ENCODE measurements around the gene VWA3A. TPM values are rescaled to one million over a fixed set of nuclear protein-coding genes. Genes with fewer than 3 reads are reported as not detected.
"Not testable (repeated sequence)": the region's sequence is repeated elsewhere in the genome, so short reads cannot be mapped to it uniquely, and the experiment has no call there.

The VWA3A gene
- total RNA-seq, 1 experiment from 2014 or later, result not detected

DNA sequence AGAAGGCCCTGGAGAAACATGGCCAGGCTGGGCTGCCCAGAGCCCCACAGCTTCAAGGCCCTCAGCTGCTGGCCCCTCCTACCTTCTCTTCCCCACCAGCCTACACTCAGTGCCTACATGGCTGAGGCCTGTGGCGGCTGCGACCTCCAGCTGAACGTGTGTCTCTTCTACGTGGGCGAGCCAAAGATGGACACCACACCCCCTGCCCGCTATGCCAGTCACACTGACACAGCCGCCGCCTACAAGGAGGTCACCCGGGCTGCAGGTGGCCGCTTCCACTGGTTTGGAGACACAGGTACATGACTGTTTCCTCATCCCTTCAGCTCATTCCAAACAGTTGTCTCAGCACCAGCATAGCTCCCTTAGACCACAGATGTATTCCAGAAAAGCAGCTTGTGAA lies 40.5 kb downstream of the VWA3A start:
- no peak for DNase-seq (ENCODE audit: low read depth)

DNA sequence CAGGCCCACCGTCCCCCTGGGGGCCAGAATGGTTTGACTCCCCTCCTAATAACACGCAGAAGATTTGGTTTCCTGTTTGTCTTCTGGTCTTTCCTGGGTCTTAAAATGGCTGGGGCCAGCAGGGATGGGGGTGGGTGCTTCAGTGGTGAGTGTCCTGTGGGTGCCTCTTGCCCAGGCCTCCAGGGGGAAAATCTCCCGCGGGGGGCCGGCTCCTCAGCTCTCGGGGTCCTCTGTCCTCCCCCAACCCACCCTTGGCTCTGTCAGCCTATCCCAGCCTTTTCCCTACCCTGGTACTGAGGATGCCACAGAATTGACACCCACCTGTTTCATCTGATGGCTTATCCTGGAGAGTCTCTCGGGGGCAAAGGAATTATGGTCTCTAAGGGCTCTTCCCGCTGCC lies 46.1 kb downstream of the VWA3A start:
- DNase-seq (ENCODE audit: low read depth), result no peak

DNA sequence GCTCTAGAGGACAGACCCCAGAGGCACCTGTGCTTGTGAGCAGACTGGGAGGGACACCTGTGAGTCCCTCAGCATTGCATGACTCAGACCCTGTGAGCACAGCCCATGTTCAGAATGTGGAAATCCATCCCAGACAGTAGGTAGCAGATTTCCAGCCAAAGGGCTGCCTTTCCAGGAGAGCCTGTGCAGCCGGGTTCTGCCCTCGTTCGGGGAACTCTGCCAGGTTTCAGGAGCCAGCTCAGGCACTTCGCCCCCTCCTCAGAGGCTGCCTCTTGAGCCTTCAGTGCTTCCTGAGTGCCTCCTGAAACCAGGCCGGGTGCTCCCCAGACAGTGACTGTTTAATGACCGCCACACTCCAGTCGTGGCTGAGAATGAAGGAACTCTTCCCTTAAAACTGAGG lies 46.7 kb downstream of the VWA3A start:
- no peak for DNase-seq (ENCODE audit: low read depth)

DNA sequence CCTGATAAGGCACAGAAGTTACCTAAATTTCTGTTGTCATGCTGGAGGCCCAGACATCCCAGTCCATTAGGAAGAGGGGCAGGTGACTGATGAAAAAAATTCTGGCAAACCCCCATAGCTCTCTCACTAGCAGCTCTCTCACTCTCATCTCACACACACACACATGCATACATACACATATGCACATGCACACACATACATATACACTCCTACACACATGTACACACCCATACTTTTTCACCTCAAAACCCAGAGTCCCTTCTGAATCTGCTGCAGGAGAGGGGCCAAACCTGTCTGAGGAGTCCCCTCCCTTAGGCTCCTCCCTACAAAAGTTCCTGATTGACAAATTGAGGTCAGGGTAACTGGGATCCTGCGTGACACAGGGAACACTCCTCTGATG lies 47.4 kb downstream of the VWA3A start:
- DNase-seq (ENCODE audit: low read depth), result no peak

DNA sequence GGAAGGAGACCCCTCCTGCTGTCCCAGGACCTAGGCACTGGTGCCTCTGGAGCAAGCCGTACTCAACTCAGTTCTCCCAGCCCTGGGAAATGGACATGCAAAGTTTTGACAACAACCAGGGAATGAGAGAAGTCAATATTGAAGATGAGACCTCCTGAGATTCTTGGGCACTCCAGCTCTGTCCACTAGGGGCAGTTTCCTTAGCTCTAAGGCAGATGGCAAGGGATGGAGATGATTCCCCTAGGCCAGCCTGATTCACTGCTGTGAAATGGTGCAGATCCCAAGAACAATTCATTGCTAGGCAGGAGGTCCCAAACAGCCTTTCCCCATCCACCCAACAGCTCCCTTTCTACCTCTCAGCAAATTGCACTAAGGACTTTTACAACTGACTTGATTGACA lies 49.4 kb downstream of the VWA3A start:
- DNase-seq (ENCODE audit: low read depth), result peak; percentile 10

DNA sequence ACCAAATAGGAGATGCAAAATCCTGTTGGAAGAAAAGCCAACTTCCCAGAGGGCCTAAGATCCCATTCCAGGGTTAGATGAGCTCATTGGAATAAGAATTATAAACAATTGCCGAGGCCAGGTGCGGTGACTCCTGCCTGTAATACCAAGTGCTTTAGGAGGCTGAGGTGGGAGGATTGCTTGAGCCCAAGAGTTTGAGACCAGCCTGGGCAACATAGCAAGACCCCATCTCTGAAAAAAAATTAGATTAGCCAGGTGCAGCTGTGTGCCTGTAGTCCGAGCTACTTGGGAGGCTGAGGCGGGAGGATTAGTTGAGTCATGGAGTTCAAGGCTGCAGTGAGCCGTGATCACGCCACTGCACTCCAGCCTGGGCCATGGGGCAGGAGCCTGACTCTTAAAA lies 52.2 kb downstream of the VWA3A start:
- no peak for DNase-seq (ENCODE audit: low read depth)

DNA sequence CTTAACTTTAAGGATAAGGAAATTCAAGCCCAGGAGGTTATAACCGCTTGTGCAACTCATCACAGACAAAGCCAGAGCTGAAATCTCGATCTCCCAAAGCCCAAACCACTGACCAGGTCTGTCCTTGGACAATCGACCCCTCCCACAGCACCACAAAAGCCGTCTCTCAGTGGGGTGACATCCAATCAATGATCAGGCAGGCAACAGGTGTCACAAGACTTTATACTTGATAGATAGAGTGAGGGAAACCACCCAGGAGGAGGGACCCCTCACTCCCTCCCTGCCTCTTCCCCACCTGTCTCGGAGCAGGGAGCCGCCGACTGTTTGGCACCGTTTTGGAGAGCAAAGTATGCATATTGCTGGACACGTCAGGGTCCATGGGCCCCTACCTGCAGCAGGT lies 55.5 kb downstream of the VWA3A start:
- no peak for DNase-seq (ENCODE audit: low read depth)

DNA sequence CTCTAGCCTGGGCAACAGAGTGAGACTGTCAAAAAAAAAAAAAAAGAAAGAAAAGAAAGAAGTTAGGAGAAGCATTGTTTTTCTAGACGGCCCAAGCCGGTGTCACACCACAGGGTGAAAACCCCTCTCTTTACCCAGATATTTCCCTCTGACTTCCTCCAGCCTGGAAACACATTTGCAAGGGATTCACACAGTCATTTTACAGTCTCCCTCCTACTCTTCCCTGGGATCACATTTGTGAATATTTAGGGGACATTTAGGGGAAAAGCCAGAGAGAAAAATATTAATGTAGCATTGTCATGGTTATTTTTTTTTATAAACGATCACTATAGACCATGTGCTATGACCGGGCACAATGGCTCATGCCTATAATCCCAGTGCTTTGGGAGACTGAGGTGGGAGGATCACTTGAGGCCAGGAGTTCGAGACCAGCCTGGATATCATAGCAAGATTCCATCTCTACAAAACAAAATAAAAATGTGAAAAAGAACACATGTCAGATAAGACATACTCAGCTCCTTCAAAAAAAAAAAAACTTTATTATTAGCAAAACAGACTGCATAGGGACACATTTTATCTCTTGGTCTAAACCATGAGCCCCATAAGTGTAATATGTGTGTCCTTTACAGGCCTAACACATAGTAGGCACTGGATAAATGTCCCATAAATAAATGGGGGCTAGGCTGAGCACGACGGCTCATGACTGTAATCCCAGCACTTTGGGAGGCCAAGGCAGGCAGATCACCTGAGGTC lies 59.1 kb downstream of the VWA3A start:
- no peak for DNase-seq (ENCODE audit: low read depth)

DNA sequence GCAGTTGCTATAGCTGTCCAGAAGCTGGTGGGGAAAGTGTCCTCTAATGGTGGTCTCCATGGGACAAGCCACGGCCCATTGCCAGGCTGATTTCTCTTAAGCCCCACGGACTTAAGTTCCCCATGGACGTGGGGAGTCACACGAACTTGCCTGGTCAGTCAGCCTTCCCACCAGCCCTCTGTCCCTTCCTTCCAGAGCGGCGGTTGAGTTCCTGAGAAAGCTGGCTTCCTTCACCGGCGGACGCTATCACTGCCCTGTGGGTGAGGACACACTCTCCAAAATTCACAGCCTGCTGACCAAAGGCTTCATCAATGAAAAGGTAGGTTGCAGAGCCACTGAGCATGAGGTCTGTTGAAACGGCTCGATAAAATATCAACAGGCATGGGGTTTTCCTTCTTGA lies 60.0 kb downstream of the VWA3A start:
- no peak for DNase-seq (ENCODE audit: low read depth)

DNA sequence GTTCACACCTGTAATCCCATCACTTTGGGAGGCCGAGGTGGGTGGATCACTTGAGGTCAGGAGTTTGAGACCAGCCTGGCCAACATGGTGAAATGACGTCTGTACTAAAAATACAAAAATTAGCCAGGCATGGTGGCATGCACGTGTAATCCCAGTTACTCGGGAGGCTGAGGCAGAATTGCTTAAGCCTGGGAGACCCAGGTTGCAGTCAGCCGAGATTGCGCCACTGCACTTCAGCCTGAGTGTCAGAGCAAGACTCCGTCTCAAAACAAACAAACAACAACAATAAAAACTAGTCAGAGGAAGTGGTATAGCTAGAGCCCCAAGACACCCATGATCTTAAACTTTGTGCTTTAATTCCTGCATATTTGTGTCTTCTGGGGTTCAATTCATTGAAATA lies 60.7 kb downstream of the VWA3A start:
- DNase-seq (ENCODE audit: low read depth), result not testable (repeated sequence)

DNA sequence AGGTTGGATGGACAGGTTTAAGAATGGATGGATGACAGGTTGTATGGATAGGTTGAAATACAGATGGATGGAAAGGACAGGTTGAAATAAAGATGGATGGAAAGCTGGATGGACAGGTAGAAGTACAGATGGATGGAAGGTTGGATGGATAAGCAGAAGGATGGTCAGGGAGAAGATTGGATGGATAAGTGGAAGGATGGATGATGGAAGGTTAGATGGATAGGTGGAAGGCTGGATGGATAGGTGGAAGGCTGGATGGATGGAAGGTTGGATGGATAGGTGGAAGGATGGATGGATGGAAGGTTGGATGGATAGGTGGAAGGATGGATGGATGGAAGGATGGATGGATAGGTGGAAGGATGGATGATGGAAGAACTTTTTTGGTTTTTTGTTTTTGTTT lies 69.1 kb downstream of the VWA3A start:
- DNase-seq (ENCODE audit: low read depth), result no peak

DNA sequence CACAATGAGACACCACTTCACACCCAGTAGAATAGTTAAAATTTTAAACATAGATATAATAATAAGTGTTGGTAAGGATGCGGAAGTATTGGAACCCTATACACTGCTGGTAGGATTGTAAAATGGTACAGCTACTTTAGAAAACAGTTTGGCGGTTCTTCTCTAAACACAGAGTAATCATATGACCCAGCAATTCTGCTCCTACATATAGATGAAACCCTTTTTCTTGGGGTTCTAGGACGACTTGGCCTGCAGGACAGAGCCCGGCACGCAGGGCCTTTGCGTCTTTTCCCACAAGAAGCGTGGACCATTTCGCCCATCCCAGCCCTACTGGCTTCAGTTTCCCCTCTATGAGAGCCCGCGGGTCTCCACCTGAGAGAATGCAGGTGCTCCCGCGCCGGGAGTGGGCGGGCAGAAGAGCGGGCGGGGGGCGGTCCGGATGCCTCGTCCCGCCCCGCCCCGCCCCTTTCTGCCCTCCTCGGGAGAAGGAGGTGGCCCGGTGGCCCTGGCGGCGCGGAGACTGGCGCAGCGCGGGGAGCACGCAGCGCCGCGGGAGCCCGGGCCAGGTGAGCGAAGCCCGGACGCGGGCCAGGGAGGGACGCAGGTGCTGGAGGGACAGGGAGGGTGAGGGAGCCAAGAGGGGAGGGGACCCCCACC lies 69.8 kb downstream of the VWA3A start, which contains the start of gene SDR42E2:
Gene SDR42E2, plus strand, starts transcription at position 508 of the 657 bp plus-strand sequence. CDS start 3,077 bp downstream, outside the sequence.
- DNase-seq (ENCODE audit: low read depth), result no peak

DNA sequence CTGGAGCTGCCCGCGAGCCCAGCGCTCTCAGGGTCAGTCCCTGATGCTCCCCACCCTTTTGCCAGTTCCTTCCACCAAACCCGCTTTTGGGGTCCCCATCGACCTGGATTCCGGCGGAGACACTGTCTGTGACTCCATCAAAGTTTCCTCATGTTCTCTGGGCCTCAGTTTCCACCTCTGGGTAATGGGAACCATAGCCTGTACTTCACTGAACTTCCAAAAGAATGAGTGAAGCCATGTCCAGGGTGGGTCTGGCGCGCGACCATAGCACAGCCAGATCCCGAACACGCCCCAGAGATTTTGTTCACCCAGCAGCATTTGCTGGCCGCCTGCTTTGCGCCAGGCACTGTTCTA lies 70.3 kb downstream of the VWA3A start:
- DNase-seq (ENCODE audit: low read depth), result no peak

DNA sequence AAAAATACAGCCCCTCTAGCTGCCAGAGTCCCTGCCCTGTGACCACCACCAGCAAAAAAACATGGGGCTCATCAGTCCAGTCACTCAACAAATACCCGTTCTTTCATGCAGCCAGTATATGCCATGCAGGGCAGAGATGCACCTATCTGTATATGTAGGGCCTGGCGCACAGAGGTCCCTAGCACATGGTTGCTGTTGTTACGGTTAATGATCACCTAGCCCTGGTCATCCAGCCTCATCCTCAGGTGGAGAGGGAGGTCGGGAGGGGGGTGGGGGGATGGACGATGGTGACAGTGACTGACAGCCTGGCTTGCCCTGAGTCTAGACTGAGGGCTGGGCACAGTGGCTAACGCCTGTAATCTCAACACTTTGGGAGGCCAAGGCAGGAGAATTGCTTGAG lies 71.5 kb downstream of the VWA3A start:
- no peak for DNase-seq (ENCODE audit: low read depth)

DNA sequence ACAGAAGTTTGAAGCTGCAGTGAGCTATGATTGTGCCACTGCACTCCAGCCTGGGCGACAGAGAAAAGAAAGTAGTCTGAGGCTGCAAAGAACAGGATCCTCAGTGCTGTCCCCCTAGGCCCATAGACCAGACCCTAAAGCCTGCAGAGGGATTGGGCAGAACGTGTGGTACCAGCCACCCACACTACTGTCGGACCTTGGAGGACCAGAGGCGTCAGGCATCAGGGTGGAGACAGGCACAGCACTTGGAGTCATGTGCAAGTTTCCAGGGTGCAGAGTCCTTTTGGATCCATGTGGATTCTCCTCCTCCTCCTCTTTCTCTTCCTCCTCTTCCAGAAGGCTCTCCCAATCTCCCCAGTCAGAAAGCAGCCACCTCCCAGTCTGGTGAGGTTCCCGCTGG lies 72.1 kb downstream of the VWA3A start:
- no peak for DNase-seq (ENCODE audit: low read depth)

DNA sequence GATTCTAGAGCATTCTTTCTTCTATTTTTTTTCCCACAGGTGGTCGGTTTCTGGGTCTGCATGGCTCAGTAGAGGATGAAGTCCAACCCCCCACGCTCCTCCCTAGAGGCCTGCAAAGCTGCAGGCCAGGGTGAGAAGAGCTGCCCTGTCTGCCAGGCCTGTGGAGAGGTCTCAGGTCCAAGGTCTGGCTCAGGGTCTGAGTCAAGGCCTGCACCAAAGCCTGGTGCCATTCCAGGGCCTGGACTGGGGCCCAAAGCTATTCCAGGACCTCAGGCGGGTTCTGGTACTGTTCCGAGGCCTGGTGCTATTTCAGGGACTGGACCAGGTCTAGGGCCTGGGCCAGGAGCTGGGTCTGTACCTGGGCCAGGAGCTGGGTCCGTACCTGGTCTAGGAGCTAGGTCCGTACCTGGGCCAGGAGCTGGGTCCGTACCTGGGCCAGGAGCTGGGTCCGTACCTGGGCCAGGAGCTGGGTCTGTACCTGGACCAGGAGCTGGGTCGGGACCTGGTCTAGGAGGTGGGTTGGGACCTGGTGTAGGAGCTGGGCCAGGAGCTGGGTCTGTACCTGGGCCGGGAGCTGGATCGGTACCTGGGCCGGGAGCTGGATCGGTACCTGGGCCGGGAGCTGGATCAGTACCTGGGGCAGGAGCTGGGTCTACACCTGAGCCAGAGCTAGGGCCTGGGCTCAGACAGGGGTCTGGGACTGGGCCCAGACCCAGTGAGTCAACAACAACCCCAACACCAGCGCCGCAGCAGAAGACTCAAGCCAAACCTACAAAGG lies 73.4 kb downstream of the VWA3A start:
- DNase-seq (ENCODE audit: low read depth), result no peak

DNA sequence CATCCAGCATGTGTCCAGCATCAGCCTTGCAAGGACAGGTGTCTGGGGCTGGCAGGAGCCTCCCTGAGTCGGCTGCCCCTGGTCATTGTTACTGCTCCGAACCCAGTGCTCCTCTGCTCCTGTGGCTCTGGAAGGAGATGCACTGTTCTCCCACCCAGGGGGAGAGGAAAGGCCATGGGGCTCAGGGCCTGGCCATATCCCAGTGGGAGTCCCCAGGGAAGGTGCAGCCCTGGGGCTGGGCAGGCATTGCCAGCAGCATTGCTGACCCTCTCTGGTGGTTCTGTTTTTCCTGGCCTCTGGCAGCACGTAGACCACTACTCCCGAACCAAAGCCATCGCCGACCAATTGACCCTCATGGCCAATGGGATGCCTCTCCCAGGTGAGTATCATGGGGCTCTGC lies 79.6 kb downstream of the VWA3A start:
- no peak for DNase-seq (ENCODE audit: low read depth)

DNA sequence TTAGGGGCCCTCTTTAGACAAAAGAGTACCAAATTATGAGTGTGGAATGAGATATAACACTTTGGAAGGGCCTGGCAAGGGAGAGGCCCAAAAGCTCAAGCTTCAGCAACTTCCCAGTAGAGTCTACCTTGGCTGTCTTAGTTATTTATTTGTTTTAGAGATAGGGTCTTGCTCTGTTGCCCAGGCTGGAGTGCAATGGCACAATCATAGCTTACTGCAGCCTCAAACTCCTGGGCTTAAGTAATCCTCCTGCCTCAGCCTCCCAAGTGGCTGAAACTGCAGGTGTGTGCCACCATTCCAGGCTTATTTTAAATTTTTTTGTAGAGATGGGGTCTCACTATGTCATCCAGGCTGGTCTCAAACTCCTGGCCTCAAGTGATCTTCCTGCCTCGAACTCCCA lies 80.3 kb downstream of the VWA3A start:
- not testable (repeated sequence) for DNase-seq (ENCODE audit: low read depth)

DNA sequence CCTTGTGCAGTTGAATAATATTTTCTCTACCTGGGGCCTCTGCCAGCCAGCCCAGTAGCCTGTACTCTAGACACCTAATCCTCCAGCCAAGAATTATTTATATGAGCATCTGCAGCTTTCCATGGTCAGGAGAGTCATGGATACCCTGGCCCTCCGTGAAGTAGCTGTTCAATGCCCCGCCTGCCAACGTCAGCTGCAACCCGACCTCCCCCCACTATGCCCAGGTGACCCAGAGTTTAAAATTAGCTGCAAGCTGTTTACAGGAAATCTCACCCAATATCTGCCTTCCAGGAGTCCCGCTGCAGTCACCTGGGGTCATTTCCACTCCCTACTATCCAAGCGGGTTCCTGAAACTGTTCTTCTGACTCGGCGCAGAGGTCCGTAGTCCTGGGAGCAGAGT lies 82.3 kb downstream of the VWA3A start:
- DNase-seq (ENCODE audit: low read depth), result no peak

DNA sequence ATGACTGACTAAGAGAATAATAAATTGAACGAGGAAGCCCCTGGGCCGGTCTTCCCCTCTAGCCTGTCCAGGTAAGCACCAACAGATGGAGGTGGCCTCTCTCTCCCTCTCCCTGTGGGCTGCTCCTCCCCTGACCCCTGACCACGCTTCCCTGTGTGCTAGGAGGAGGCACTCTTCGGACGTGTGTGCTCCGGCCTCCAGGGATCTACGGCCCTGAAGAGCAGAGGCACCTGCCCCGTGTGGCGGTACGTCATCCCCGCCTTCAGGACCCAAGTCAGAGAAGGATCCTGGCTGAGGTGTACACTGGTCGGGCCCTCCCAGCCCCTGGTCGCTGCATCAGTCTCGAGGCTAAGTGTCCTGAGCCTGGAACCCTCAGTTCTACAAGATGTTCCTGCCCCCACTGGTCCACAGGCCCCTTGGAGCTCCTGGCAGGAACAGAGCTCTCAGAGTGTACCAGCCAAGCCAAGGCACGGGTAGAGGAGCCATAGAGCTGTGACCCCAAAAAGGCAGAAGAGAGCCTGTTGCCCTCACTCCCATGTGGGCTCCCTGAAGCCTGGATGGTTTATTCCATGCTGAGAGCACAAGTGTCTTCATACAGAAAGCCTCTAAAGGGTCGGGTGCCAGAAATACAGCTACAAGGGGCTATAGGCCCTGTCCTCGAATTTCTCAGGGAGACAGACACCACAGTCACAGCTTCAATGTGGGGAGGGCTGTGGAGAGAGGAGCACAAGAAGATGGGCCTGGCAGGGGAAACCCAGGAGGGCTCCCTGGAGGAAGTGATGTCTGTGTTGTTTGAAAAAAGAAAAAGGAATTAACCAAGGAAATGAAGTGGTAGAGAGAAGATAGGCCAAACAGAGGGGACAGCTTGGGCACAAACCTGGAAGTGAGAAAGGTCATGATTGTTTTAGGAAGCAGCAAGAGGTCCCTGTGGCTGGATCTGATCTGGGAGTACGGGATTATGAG lies 85.9 kb downstream of the VWA3A start:
- no peak for DNase-seq (ENCODE audit: low read depth)

DNA sequence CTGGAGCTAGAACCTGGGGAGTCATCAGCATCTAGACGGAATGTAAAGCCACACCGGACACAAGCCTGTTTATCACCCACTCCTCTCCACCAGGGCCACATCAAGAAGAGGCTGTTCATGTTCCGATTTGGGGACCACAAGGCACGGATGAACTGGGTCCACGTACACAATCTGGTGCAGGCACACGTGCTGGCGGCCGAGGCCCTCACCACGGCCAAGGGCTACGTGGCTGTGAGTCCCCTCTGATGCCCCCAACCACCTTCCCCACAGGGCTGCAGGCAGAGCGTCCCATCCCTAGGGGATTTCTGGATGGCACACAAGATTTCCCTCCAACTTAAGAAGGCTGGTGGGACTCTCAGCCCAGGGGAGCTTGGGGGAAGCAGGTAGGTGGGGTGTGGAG lies 89.1 kb downstream of the VWA3A start:
- no peak for DNase-seq (ENCODE audit: low read depth)

DNA sequence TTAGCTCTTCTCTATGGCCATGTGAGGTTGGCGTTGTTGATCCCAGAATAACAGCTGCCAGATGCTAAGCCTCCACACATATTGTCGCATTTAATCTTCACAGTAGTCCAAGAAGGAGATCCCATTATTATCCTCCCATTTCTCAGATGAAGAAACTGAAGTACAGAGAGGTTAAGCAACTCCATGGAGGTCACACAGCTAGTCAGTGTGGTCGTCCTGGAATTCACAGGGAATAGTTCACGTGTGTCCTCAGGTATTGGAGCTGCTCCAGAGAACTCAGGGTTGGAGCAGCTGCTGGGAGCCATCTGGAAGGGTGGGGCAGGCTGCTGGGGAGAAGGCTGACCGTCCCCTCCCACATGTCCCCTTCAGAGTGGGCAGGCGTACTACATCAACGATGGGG lies 89.5 kb downstream of the VWA3A start:
- DNase-seq (ENCODE audit: low read depth), result no peak
